CD4-positive, alpha-beta T cell treated with Interleukin-15 for 4 hours (primary cell): Measurements from ENCODE around the gene CACNA2D4.

Experiments
- DNase-seq: peaks from one replicate; pipeline ENCODE4 v3.0.0-alpha.2; 2020; ENCODE audit warnings: low spot score

The CACNA2D4 gene

DNA sequence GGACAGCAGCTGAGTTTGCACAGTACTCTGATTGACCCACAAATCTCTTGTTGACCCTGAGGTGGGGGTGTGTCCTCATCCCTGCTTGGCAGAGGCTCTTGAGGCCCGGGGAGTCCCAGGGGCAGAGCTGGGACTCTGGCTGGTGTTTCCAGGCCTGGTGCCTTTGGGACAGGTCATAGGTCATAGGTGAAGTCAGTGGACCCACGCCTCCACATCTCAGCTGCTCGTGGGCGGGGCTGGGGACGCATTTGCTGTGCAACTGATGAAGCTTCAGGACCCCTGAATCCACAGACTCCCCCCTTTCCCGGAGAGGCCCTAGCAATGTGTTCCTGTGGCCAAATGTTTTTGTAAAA lies 408 bp upstream of the CACNA2D4 start:
- no peak for DNase-seq

DNA sequence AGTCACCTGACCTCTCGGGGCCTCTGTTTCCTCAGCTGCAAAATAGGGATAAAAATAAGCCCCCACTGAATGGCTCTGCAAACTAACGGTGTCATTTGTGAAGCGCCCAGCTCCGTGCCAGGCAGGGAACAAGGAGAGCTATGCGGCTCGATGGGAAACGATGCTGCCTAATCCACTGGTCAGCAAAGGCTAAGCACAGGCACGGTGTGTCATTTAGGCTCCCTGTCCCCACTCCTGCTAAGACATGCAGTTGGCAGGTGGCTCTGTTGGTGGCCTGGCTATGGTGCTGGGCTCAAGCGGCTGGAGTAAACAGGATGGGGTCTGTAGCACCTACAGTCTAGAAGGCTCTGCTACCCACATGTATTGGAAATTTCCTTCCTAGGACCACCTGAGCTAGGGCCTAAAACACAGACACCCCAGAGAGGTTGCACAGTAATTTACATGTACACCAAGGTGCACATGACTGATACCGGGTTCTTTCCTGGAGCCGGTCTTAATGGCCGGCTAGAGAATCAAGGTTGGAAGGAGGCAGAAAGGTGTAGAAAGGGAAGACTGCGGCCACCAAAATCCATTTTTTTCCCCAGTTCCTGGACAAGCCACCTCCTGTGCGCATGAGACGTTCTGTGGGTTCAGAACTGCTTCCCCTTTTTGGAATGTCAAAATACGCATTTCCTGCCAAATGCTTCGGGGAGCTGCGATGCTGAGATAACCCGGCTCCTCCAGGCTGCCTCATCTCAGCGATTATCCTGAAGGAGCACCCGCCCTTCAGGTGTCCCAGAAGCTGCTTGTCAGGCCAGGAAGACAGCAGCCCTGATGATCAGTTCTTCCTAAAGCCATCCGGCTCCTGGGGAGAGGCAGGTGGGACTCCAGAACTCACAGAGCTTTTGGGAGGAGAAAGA lies 1.0 kb downstream of the CACNA2D4 start:
- no peak for DNase-seq

DNA sequence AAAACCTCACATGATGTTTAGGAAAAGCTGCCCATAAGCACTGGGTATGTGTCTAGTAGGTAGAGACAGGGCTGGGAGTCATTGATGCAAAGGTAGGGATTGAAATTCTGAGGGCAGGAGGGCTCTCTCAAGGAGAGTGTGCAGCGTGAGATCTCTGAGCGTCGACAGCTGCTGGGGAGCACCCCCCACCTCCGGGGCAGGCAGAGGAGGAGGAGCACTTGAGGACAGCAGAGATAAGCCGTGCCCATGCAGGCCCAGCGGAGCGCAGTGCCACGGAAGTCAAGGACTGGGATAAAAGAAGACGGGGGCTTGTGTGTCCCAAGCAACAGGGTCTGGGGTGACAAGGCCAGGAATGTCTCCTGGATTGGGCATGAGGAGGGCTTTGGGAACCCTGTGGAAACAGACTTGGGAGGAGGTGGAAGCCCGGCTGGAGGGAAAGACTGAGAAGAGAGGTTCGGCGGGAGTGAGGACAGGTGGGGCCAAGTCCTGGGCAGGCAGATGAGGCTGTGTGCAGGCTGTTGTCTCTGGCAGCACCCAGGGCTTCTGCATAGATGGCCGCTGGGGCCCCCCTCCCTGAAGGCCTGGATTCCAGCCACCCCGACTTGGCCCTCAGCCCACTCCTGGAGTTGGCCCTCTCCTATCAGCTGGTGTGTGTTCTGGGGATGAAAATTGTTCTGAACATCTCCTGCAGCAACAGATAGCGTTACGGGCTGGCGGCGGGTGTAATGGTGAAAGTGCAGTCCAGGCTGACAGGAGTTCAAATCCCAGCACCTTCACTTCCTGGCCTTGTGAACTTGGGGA lies 1.9 kb downstream of the CACNA2D4 start:
- no peak for DNase-seq

DNA sequence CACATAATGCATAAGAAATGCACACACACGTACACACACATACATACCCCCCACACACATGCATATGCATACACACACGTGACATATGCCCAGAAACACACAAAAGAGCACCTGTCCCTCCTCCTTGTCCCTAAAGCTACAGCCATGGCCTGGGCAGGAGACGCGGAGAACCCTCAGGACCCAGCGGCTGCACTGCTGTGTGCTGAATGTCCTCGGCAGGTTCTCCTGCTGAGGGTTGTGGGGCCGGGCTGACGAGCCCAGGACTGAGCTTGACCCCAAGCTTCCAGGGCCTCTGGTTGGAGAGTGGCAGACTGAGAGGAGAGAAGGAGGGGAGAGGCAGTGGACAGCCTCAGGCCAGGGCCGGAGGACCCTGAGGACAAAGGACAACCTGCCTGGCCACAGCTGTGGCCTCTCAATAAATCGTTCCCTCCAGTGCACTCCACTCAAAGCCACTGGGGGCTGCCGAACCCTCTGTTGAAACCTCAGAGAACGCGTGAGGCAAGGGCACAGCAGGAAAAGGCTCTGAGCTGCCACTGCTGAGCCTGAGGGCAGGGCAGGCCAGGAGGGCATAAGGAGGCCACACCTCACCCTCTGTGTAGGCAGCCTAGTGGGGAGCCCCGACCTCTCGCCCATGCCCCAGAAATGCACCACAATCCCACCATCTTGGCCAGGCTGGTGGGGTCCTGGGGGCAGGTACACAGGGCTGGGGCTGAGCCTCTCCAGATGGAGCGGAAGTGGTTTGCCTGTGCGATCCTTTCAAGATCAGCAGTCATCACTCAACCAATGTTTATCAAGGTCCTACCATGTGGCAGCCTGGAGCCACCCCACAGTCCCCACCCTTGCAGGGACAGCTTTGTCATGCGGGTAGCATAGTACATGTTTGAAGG lies 3.1 kb downstream of the CACNA2D4 start:
- peak; percentile 30 for DNase-seq

DNA sequence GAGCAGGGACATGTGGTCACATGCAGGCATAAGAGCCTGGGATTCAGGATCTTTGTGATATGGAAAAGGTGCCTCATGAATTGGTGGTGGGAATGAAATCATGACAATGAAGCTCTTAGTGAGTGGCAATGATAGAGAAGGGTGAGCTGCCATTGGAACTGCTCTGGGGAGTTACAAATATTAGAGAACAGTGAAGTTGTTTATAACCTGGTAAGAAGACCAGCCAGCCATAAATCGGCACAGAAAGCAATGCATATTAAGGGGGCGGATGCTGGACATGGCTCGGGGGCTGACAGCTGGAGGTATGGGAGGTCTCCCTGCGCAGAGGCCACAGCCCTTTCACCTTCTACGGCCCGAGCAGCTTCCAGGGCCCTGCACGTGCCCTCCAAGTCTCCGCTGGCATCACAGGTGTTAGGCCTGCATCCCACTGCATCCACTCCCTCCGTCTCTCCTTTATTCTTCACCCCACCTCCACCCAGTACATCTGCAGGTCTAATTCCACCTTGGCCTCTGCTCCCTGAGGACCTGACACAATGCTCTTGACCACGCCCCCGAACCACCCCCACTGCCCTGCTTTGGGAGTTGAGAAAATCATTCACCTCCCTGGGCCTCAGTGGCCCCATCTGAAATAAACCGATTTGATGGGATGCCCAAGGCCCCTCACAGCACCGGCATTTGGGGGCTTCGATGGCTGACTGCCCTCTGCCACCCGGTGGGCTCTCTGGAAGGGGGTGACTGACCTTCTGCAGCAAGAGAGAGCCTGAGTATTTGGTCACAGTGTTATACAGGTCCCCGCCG lies 4.1 kb downstream of the CACNA2D4 start:
- no peak for DNase-seq

DNA sequence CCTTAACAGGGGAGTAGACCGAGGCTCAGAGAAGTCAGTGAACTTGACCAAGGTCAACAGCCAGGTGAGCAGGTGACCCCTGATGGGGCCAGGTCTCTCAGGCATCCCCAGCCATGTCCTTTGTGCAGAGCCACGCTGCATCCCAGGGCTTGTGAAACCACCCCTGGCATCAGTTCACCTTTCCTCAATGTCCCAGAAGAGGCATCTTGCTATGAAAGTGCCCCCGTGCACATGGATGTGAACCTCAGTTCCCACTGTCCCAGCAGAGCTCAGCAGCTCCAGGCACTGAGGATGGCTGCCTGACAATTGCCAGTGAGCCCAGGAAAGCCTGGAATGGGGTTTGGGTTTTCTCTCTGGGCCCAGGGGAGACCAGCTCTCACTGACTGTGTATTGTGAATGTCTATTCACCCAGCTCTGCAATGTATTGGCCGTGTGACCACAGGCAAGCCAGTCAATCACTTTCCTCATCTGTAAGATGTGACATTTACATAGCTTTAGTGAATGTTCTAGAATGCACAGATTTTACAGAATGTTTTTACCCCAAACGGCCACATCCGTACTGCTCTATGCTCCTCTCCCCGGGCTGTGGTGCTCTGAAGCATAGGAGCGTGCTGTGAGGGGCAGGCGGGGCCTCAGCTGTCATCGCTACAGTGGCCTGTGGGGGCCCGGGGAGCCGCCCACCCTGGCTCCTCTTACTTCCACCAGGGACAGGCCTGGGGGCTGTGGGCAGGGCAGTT lies 4.9 kb downstream of the CACNA2D4 start:
- DNase-seq: no peak

DNA sequence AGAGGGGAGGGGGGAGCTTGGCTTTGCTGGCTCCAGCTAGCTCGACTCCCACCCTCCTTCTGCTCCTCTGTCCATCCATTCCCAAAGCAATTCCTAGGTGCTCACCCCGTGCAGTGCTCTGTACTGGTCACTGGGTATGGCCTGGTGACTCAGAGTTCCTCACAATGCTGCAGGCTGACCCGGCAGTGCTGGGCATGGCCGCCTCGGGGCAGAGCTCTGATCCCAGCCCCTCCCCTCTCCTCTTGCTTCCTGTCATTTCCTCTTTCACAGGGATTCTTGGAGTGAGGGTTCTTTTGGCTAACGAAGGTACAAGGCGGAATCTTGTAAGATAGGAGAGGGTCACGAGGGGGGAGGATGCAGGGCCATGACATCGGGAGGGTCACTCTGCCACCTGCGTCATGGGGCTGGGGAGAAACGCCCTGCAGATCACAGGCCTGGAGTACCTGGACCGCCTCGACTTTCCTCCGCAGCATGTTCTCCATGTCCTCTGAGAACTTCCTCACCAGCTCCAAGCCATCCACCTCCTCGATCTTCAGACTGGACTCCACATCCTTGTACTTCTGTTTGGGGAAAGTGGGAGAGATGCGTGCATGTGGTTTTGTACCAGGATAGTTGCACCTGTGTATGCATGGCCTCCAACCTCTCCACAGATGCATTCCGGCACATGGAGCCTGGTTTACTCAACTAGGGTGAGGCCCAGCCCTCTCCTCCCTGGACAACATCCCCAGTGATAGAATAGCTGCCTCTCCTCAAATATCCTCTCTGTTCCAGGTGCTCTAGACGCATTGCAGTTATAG lies 5.7 kb downstream of the CACNA2D4 start:
- DNase-seq: no peak

DNA sequence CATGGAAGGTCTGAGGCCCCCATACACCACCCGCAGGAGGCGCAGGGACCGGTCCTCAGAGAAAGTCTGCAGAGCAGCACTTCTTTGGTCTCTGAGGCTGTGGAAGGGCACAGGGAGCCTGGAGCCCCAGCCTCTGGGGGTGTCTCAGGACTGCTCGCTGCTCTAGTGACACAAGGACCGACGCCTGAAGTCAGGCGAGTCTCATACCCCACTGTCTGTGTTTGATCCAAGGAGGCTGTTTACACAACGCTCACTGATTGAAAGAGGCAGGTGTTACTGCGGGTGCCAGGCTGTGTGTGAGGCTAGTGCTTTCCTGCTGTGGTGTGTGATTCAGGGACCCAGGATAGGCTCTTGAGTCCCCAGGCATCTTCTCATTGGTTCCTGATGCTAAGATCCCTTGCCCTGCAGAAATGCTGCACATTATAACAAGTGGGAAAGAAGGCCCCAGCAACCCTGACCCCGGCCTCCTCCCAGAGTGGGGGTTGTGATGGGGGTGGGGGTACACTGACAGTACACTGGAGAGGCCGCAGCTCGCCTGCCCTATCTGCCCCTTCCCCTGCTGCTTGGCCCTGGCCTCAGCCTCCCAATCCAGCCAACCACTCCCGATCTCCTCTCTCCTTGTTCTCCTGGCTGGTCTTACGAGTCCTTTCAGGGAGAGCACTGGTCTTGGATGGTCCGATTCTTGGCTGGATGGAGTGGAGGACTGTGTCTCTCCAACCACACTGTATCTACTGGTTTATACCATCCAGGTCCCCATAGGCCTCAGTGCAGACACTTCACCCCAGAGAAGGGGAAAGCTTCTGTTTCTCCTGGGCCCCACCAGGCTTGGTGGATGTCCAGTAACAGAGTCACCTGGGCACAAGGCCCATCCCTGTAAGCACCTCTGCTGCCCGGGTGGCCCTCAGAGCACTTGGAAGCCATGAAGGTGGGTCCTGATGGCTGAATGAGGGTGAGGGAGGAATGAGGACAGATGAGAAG lies 6.6 kb downstream of the CACNA2D4 start:
- no peak for DNase-seq

DNA sequence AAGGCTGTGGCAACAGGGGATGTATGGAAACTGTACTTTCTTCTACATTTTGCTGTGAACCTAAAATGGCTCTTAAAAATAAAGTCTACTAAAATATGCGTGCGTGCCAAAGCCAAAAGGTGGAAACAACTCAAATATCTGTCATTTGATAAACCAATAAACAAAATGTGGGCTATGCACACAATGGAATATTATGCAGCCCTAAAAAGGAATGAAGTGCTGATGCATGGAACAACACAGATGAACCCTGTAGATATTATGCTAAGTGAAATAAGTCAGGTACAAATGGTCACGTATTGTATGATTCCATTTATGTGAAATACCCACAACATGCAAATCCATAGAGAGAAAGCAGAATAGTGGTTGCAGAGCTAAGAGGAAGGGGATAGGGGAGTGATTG lies 8.0 kb downstream of the CACNA2D4 start:
- no peak for DNase-seq

DNA sequence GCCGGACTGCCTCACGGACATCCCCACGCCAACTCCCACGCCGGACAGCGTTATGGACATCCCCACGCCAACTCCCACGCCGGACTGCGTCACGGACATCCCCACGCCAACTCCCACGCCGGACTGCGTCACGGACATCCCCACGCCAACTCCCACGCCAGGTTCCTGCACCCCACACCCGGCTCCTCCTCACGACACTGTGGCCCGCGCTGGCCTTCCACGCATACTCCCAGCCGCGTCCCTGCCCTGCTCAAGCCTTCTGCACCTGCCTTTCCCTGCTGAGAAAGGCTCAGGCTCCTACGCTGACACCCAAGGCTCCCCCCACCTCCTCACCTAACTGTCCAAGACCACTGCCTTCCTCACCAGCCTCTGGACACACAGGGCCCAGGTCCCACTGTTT lies 9.7 kb downstream of the CACNA2D4 start:
- no peak for DNase-seq

DNA sequence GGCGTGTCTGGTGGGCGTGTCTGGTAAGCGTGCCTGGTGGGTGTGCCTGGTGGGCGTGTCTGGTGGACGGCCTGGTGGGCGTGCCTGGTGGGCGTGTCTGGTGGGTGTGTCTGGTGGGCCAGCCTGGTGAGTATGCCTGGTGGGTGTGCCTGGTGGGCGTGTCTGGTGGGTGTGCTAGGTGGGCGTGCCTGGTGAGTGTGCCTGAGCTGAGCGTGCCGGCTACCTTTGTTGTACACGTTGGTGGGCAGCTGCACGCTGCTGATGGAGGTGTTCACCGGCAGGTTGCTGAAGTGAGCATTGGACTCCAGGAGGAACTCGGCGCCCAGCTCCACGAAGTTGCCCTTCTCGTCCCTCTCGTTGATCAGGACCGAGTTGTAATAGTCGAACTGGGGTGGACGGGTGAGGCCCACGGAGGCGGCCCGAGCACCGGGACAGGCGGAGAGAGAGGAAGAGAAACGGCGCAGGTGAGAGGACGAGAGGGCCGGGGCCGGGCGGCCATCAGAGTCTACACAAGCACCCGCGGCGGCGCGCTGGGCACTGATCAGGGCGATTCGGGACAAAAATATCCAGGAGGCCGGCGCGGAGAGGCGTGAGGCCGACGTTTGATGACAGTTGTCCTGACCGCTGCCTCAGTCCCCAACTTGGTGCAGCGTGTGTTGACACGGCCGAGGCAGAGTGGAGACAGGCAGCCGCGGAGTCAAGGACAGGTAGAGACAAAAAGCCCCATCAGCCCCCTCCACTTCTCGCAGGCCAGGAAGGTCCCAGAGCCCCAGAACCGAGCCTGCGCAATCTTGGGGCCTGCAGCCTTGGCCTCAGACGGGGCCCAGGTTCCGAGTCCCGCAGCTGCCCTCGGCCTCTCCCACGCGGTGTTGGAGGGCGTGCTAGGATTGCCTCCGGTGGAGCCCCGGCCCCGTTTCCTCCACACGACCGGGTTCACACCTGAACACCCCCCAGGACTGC lies 10.5 kb downstream of the CACNA2D4 start:
- DNase-seq: no peak

DNA sequence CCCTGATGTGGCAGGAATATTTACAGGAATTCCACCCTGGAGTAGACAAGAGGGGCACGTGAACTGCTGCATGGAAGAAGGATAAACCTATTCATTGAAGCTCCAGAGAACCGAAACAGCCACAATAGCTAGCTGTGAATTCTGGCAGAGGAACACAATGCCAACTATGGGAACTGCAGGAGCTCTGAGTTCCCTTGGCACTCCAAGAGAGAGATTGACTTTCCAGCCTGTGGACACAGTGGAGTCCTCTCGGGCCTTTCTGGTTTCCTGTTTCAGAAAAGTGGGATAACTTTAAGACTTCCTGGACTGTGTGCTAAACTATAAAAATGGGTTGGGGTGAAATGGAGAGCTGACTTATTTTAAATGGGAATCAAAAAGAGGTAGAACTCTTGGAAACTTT lies 11.9 kb downstream of the CACNA2D4 start:
- DNase-seq: no peak

DNA sequence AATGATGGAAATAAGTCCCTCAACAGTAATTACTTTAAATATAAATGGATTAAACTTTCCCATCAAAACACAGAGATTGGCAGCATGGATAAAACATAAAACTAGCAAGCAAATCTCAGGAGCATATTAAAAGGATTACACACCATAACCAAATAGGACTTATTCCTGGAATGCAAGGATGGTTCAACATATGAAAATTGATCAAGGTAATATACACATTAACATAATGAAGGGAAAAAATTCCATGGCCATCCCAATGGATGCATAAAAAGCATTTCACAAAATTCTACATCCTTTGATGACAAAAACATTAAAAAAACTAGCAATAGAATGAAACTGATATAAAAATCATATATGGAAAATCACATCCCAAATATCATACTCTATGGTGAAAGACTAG lies 13.6 kb downstream of the CACNA2D4 start:
- no peak for DNase-seq

DNA sequence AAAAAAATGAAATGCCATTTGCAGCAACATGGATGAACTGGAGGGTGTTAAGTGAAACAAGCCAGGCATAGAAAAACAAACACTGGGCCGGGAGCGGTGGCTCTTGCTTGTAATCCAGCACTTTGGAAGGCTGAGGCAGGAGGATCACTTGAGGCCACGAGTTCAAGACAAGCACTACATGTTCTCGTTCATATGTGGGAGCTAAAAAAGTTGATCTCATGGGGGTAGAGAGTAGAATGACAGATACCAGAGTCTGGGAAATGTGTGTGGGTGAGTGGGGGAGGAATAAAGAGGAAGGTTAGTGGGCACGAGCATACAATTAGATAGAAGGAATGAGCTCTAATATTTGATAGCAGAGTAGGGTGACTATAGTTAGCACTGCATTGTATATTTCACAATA lies 21.5 kb downstream of the CACNA2D4 start:
- no peak for DNase-seq

DNA sequence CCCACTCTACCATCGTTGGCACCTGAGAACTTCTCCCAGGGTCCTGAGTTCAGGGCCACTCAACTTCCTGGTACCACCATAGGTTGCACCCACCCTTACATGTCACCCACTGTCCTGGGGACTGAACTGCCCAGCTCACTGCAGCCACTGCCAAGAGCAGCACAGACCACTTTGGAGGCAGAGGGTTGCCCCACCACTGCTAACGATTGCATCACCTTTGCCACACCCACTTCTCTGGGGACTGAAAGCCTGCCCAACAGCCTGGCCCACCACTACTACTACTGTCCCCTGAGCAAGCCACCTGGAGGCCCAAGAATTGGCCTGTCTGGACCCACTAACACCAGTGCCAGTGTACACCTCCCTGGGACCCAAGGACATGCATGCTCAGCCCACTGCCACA lies 27.6 kb downstream of the CACNA2D4 start:
- DNase-seq: no peak

DNA sequence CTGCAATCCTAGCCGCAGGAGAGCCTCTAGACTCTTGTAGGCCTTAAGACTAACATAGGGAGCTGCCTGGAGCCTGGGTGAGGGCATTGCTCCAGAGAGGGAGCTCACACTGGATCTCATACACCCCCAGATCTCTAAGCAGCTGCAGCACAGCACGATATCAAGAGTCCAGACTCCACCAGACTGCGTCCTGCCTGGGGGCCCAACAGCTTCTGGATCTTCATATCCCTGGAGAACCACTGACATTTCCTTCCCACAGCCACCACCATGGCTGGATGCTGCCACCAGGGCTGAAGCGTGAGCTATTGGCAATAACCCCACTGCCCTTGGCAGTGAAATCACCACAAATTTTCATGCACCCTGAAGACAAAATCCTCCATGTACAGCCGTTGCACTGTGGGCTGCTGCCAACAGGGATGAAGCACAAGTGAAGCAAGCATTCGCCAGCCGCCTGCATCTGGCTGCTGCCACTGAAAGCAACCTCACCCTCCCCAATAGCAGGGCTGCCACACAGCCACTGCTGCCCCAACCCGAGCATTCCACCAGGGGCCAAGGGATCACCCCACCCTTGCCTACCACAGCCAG lies 28.2 kb downstream of the CACNA2D4 start:
- DNase-seq: no peak

DNA sequence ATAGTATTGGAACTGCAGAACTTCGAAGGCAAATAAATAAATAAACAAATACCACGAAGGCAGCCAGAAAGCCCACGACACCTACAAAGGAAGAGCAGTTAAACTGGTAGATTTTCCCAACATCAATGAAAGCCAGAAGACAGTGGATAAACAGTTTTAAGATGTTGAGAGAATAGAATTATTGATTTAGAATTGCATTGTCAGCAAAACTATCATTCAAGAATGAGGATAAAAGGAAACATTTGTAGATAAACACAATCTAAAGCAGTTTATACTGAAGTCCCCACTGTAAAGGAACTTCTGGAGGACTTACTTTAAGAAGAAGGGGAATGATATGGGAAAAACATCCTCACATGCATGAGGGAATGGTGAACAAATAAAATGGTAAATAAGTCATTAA lies 29.5 kb downstream of the CACNA2D4 start:
- DNase-seq: no peak
